Heart left ventricle (tissue), 13 donors: ENCODE data around the gene ROBO1.

ENCODE experiments used
- POLR2A ChIP-seq, 2 donors: fragments of 450-650 bp; IDR thresholded peaks; one replicate each; pipeline ENCODE4 v1.6.1; 2017; ENCODE audit warnings: antibody characterized with exemption in 2 of 2, mild to moderate bottlenecking in 2 of 2, moderate library complexity in 2 of 2
- TF ChIP-seq, protein P1 (sequence below), 12 donors: fragments of 200-600 bp; sonication (generic) in 4 of 12; IDR thresholded peaks; one replicate each; pipeline versions ENCODE4 v1.5.0 to v1.8.0; 2018 to 2022; ENCODE audit warnings: antibody characterized with exemption in 12 of 12, mild to moderate bottlenecking in 5 of 12
- donor health status: ischemic (EF 13 %, LVEDD 7.1; RV severe dilation, severe dysfunction).
- donor health status: DM: no; HTN: yes; CAD: no.
- donor health status: DM: no; HTN: no; CAD: no.
- donor health status: ischemic (EF 25% LVEDD 6.9; RV normal size, moderate dysfunction).
- donor health status: ischemic (EF 25% LVEDD 5.7; RV mildly dilated, moderate dysfunction).
- donor health status: ischemic (EF 35%, LVEDD 5.7; RV mildly dilated, moderate dysfunction).
- donor health status: nonischemic (EF 11% LVEDD 7.7; RV severe dilation, severe dysfunction).
- donor health status: DM: yes; HTN: yes; CAD: no.
- donor health status: PGD.
- donor health status: ischemic (EF 29% LVEDD 5.4; RV normal size, mild dysfunction).
- donor health status: nonischemic (EF 23%, LVEDD 6.1; RV moderate dilation, normal function).

DNA sequence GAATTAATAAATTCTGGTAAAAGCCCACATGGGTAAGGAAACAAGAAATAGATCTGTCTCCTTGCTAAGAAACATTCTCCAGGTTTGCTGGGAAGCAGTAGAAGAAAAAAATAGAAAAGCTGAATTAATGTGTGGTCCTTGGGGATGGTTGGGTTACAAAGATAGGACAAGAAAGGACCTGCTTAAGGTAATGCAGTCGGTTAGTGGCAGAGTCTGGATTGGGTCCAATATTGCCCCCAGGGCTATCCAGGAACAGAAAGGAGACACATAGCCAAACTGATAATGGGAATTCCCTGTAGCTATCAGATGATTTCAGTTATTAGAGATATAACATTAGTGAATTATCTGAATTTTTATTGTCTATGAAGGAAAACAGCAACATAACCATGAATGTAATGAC lies 584.3 kb downstream of the ROBO1 start:
- TF ChIP-seq, protein P1, sequence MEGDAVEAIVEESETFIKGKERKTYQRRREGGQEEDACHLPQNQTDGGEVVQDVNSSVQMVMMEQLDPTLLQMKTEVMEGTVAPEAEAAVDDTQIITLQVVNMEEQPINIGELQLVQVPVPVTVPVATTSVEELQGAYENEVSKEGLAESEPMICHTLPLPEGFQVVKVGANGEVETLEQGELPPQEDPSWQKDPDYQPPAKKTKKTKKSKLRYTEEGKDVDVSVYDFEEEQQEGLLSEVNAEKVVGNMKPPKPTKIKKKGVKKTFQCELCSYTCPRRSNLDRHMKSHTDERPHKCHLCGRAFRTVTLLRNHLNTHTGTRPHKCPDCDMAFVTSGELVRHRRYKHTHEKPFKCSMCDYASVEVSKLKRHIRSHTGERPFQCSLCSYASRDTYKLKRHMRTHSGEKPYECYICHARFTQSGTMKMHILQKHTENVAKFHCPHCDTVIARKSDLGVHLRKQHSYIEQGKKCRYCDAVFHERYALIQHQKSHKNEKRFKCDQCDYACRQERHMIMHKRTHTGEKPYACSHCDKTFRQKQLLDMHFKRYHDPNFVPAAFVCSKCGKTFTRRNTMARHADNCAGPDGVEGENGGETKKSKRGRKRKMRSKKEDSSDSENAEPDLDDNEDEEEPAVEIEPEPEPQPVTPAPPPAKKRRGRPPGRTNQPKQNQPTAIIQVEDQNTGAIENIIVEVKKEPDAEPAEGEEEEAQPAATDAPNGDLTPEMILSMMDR (IDR thresholded peaks at IDR 0.05) = no peak
- TF ChIP-seq POLR2A (IDR thresholded peaks at IDR 0.05) = no peak
